ENCODE data around the gene PLCD4. TPM values are rescaled to one million over a fixed set of nuclear protein-coding genes. Genes with fewer than 3 reads are reported as not detected.
A peak's percentile ranks its signal among the peaks of the same experiment; 100 is the strongest.

The PLCD4 gene
- total RNA-seq, 1 donor from 2014 or later: 0.86 TPM

- Histone ChIP-seq H3K4me1 (ENCODE audit: insufficient read depth, low read length) (peaks cover 10% of the 10 kb centered on the region), H2AFZ (ENCODE audit: low read depth, low read length) (peak overlapping the region; percentile 93), H4K20me1 (ENCODE audit: insufficient read depth, low read length) (peaks cover 22% of the 10 kb centered on the region), H3K9me3 (ENCODE audit: insufficient read depth, low read depth, low read length) (no peaks in the 10 kb centered on the region), H3K79me2 (ENCODE audit: insufficient read depth, low read length) (peaks cover 64% of the 10 kb centered on the region), H3K36me3 (ENCODE audit: insufficient read depth, low read length) (peaks cover 37% of the 10 kb centered on the region), H3K4me2 (ENCODE audit: low read length) (peak overlapping the region; percentile 91), H3K27me3 (ENCODE audit: insufficient read depth, low read length) (no peaks in the 10 kb centered on the region), H3K4me3 (ENCODE audit: insufficient read depth, low read depth, low read length) (peak overlapping the region; percentile 86), H3K9ac (ENCODE audit: low read length) (peak overlapping the region; percentile 82), H3K27ac (ENCODE audit: low read depth, low read length) (peak overlapping the region; percentile 21)
- H3K27me3 Mint-ChIP-seq (ENCODE audit: low read depth, unreplicated experiment): no peaks in the 10 kb centered on the region
- TF ChIP-seq EZH2 (IDR thresholded peaks at IDR 0.05; ENCODE audit: insufficient read depth, low read length) (no peak), CTCF (IDR thresholded peaks at IDR 0.05; ENCODE audit: insufficient read depth, low read depth, low read length) (no peak)
- H3K4me3 Mint-ChIP-seq (ENCODE audit: unreplicated experiment): peak overlapping the region; percentile 98
- H3K4me1 Mint-ChIP-seq (ENCODE audit: low read depth, unreplicated experiment): peaks cover 5% of the 10 kb centered on the region
- peaks cover 6% of the 10 kb centered on the region for H3K36me3 Mint-ChIP-seq (ENCODE audit: low read depth, unreplicated experiment)
- no peaks in the 10 kb centered on the region for H3K9me3 Mint-ChIP-seq (ENCODE audit: unreplicated experiment)
- DNase-seq (ENCODE audit: low read depth) (no peak), FAIRE-seq (no peak)
- H3K27ac Mint-ChIP-seq (ENCODE audit: unreplicated experiment): no peak overlapping the region
These were observed 52.3 kb downstream of the PLCD4 start for GRCh38 chr2:218659988-218660358.

GRCh38 chr2:218662377-218662776 lies 54.7 kb downstream of the PLCD4 start:
- TF ChIP-seq EZH2 (IDR thresholded peaks at IDR 0.05; ENCODE audit: insufficient read depth, low read length): no peak
- no peak for TF ChIP-seq CTCF (IDR thresholded peaks at IDR 0.05; ENCODE audit: insufficient read depth, low read depth, low read length)
- H3K27me3 Mint-ChIP-seq (ENCODE audit: low read depth, unreplicated experiment): no peaks in the 10 kb centered on the region
- Histone ChIP-seq H3K27me3 (ENCODE audit: insufficient read depth, low read length) (no peaks in the 10 kb centered on the region), H3K9ac (ENCODE audit: low read length) (no peak overlapping the region), H2AFZ (ENCODE audit: low read depth, low read length) (no peak overlapping the region), H3K4me2 (ENCODE audit: low read length) (no peak overlapping the region), H3K4me1 (ENCODE audit: insufficient read depth, low read length) (peaks cover 10% of the 10 kb centered on the region), H3K4me3 (ENCODE audit: insufficient read depth, low read depth, low read length) (no peak overlapping the region), H3K9me3 (ENCODE audit: insufficient read depth, low read depth, low read length) (no peaks in the 10 kb centered on the region), H3K36me3 (ENCODE audit: insufficient read depth, low read length) (peaks cover 41% of the 10 kb centered on the region), H3K79me2 (ENCODE audit: insufficient read depth, low read length) (peaks cover 42% of the 10 kb centered on the region), H3K27ac (ENCODE audit: low read depth, low read length) (no peak overlapping the region), H4K20me1 (ENCODE audit: insufficient read depth, low read length) (peaks cover 15% of the 10 kb centered on the region)
- no peak for DNase-seq (ENCODE audit: low read depth)
- no peak for FAIRE-seq
- H3K4me3 Mint-ChIP-seq (ENCODE audit: unreplicated experiment): no peak overlapping the region
- no peaks in the 10 kb centered on the region for H3K9me3 Mint-ChIP-seq (ENCODE audit: unreplicated experiment)
- H3K4me1 Mint-ChIP-seq (ENCODE audit: low read depth, unreplicated experiment): peaks cover 5% of the 10 kb centered on the region
- no peak overlapping the region for H3K27ac Mint-ChIP-seq (ENCODE audit: unreplicated experiment)
- H3K36me3 Mint-ChIP-seq (ENCODE audit: low read depth, unreplicated experiment): peaks cover 10% of the 10 kb centered on the region

- Mint-ChIP-seq H3K36me3 (ENCODE audit: low read depth, unreplicated experiment) (peaks cover 10% of the 10 kb centered on the region), H3K27me3 (ENCODE audit: low read depth, unreplicated experiment) (no peaks in the 10 kb centered on the region), H3K4me1 (ENCODE audit: low read depth, unreplicated experiment) (peaks cover 5% of the 10 kb centered on the region), H3K27ac (ENCODE audit: unreplicated experiment) (no peak overlapping the region), H3K4me3 (ENCODE audit: unreplicated experiment) (no peak overlapping the region), H3K9me3 (ENCODE audit: unreplicated experiment) (no peaks in the 10 kb centered on the region)
- Histone ChIP-seq H3K4me3 (ENCODE audit: insufficient read depth, low read depth, low read length) (no peak overlapping the region), H3K4me1 (ENCODE audit: insufficient read depth, low read length) (peaks cover 10% of the 10 kb centered on the region), H3K9ac (ENCODE audit: low read length) (no peak overlapping the region), H3K36me3 (ENCODE audit: insufficient read depth, low read length) (peaks cover 46% of the 10 kb centered on the region), H3K27me3 (ENCODE audit: insufficient read depth, low read length) (no peaks in the 10 kb centered on the region), H4K20me1 (ENCODE audit: insufficient read depth, low read length) (peaks cover 20% of the 10 kb centered on the region), H3K27ac (ENCODE audit: low read depth, low read length) (no peak overlapping the region), H3K4me2 (ENCODE audit: low read length) (no peak overlapping the region), H3K79me2 (ENCODE audit: insufficient read depth, low read length) (peaks cover 37% of the 10 kb centered on the region), H2AFZ (ENCODE audit: low read depth, low read length) (no peak overlapping the region), H3K9me3 (ENCODE audit: insufficient read depth, low read depth, low read length) (no peaks in the 10 kb centered on the region)
- TF ChIP-seq CTCF (IDR thresholded peaks at IDR 0.05; ENCODE audit: insufficient read depth, low read depth, low read length) (no peak), EZH2 (IDR thresholded peaks at IDR 0.05; ENCODE audit: insufficient read depth, low read length) (no peak)
- FAIRE-seq (no peak), DNase-seq (ENCODE audit: low read depth) (no peak)
These were observed 55.1 kb downstream of the PLCD4 start for GRCh38 chr2:218662827-218663226.

Data from astrocyte (in vitro differentiated cells and primary cell).